Mucosa of stomach (tissue), 1 donor: ENCODE data around the gene LEP.
"Not testable (repeated sequence)": the region's sequence is repeated elsewhere in the genome, so short reads cannot be mapped to it uniquely, and the experiment has no call there.

Source experiments
- H3K27me3 ChIP-seq: one replicate; pipeline ENCODE4 v1.7.0; 2013; ENCODE audit warnings: mild to moderate bottlenecking, low read length; ENCODE audit not compliant: control insufficient read depth, insufficient read depth
- H3K36me3 ChIP-seq: one replicate; pipeline ENCODE4 v1.7.0; 2013; ENCODE audit warnings: low read length; ENCODE audit not compliant: control insufficient read depth, insufficient read depth
- H3K4me1 ChIP-seq: one replicate; pipeline ENCODE4 v1.7.0; 2013; ENCODE audit warnings: mild to moderate bottlenecking, low read length; ENCODE audit not compliant: control insufficient read depth, insufficient read depth
- H3K4me3 ChIP-seq: one replicate; pipeline ENCODE4 v1.7.0; 2013; ENCODE audit warnings: low read length
- H3K9ac ChIP-seq: one replicate; pipeline ENCODE4 v1.7.0; 2013; ENCODE audit warnings: mild to moderate bottlenecking, low read length, moderate library complexity
- H3K9me3 ChIP-seq: one replicate; pipeline ENCODE4 v1.7.0; 2013; ENCODE audit warnings: mild to moderate bottlenecking, low read length, moderate library complexity; ENCODE audit not compliant: control insufficient read depth
- donor health status: Pancreatic carcinoma.

LEP gene

DNA sequence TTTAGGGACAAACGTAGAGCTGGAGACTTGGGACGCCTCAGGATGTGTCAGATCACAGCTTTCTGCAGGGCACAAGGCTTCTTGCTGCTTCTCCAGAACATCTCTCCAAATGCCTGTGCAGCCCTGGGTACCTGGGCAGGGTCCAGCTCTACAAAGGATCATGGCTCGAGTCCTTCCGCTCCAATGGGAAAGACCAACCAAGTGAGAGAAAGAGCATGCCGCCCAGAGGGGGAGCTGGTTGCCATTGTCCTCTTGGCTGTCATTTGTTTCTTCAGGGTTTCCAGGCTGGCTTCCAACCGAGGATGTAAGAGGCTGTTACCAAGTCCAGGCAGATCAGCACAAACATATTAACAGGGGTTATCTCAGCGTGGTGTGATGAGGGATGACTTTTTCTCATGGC, 5.6 kb upstream of the LEP start:
- peaks cover 4% of the 10 kb centered on the region for H3K27me3 ChIP-seq
- no peak overlapping the region for H3K4me3 ChIP-seq
- H3K4me1 ChIP-seq: no peaks in the 10 kb centered on the region
- H3K9ac ChIP-seq: no peak overlapping the region
- no peaks in the 10 kb centered on the region for H3K9me3 ChIP-seq
- no peaks in the 10 kb centered on the region for H3K36me3 ChIP-seq

DNA sequence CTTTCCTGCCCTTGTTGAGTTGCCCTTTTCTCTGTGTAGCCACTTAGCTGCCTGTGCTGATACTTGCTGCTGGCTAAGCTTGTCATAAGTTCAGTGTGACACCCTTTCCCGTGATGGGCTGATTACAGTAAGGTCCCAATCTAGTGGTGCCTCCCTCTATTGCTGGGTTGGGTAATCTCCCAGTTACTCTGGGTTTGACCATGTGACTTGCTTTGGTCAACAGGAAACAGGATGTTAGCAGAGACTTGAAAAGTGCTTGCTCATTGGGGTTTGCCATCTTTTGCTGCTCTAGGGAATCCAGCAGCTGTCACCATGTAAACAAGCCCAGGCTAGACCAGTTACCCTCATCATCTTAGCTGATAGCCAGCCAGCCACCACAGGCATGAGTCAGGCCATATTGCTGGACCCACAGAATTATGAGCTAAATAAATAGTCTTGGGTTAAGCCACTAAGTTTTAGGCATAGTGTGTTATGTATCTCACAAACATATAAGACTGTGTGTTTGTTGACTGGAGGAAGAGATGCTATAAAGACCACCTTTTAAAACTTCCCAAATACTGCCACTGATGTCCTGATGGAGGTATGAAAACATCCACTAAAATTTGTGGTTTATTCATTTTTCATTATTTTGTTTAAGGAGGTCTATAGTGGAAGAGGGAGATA, 4.0 kb upstream of the LEP start:
- Histone ChIP-seq H3K36me3 (no peaks in the 10 kb centered on the region), H3K4me3 (no peak overlapping the region), H3K27me3 (peaks cover 18% of the 10 kb centered on the region), H3K9ac (no peak overlapping the region), H3K9me3 (no peaks in the 10 kb centered on the region), H3K4me1 (no peaks in the 10 kb centered on the region)

- not testable (repeated sequence) for H3K9ac ChIP-seq, H3K4me1 ChIP-seq, H3K4me3 ChIP-seq, H3K36me3 ChIP-seq, H3K9me3 ChIP-seq
- peaks cover 28% of the 10 kb centered on the region for H3K27me3 ChIP-seq
Measured at GRCh38 chr7:128239146-128239545, 1.9 kb upstream of the LEP start.

DNA sequence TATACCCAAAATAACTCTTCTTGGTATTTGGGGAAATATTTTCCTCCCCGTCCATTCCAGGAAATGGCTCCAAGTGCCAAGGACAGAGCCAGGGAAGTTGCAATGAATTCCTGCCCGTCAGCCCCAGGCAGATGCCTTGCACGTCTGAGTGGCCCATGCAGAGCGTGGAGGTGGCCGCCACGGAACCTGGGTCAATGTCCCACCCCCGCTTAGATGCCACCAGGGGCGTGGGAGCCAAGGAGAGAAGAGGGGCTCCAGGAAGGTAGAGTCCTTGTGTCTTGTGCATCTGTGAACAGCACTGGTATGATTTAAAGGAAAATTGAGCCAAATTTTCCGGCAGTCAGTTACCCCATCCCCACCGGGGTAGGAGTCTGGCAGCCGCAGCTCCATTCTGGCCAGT, 1.6 kb downstream of the LEP start:
- Histone ChIP-seq H3K9me3 (no peaks in the 10 kb centered on the region), H3K4me3 (no peak overlapping the region), H3K4me1 (no peaks in the 10 kb centered on the region), H3K9ac (no peak overlapping the region), H3K36me3 (no peaks in the 10 kb centered on the region), H3K27me3 (peaks cover 28% of the 10 kb centered on the region)

DNA sequence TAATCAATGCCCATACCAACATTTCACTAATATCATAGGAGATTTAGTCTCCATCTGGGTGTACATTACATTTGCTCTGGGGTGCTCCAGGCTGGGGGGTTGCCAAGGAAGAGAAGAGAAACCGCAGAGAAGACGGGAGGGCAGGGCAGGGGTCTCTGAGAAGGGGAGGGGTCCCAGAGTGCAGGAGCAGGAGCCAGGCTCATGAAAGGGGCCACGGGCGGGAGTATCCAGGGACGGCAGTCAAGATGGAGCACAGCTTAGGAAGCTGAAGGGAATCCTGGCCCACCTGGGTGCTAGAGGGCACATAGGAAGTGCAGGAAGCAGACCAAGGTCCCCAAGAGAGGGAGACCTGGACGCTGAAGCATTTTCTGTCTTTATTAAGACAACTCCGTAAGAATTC, 2.2 kb downstream of the LEP start:
- Histone ChIP-seq H3K9ac (no peak overlapping the region), H3K4me1 (no peaks in the 10 kb centered on the region), H3K27me3 (peaks cover 28% of the 10 kb centered on the region), H3K4me3 (no peak overlapping the region), H3K9me3 (no peaks in the 10 kb centered on the region), H3K36me3 (no peaks in the 10 kb centered on the region)

GRCh38 chr7:128244861-128245260, 3.8 kb downstream of the LEP start:
- no peak overlapping the region for H3K4me3 ChIP-seq
- H3K4me1 ChIP-seq: no peaks in the 10 kb centered on the region
- no peaks in the 10 kb centered on the region for H3K9me3 ChIP-seq
- H3K36me3 ChIP-seq: no peaks in the 10 kb centered on the region
- H3K27me3 ChIP-seq: peaks cover 28% of the 10 kb centered on the region
- no peak overlapping the region for H3K9ac ChIP-seq

DNA sequence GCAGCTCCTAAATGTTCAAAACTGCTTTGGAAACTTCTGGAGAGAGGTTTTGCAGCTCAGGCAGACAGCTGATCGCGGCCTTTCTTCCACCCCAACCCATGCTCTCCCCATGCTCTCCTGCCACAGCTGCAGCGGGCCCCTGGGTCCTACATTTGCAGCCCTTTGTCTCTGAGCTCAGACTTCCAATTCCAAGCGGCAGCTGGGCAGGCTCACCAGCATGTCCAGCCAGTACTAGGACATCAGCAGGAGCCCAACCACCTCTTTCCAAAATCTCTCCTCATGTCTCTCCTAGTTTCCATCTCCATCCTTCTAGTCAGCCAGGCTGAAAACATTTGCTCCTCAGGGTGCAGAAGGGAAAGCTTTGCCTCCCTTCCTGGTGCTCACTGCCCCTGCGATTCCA, 6.0 kb downstream of the LEP start:
- no peak overlapping the region for H3K4me3 ChIP-seq
- H3K27me3 ChIP-seq: peaks cover 9% of the 10 kb centered on the region
- no peaks in the 10 kb centered on the region for H3K36me3 ChIP-seq
- no peak overlapping the region for H3K9ac ChIP-seq
- no peaks in the 10 kb centered on the region for H3K4me1 ChIP-seq
- H3K9me3 ChIP-seq: no peaks in the 10 kb centered on the region

- no peaks in the 10 kb centered on the region for H3K4me1 ChIP-seq
- H3K4me3 ChIP-seq: no peak overlapping the region
- peaks cover 3% of the 10 kb centered on the region for H3K27me3 ChIP-seq
- no peaks in the 10 kb centered on the region for H3K9me3 ChIP-seq
- no peaks in the 10 kb centered on the region for H3K36me3 ChIP-seq
- H3K9ac ChIP-seq: no peak overlapping the region
Measured at GRCh38 chr7:128247640-128248194, 6.6 kb downstream of the LEP start.

DNA sequence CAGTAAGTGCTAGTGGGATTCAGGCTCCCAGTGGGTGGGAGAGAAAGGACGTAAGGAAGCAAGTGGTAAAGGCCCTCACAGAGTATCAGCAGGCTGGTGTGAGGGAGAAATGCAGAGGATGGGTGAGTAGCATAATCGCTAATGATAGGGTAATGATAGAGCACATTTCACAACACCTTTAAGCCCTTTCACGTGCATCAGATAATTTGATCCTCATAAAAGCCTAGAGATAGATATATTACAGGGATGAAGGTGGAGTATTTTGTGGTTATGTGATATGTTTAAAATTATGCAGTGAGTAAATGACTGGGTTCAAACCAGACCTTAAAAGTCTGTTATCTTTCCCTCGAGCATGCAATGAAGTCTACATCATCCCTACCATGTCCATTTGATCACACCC, 10.3 kb downstream of the LEP start:
- H3K4me1 ChIP-seq: no peaks in the 10 kb centered on the region
- no peaks in the 10 kb centered on the region for H3K36me3 ChIP-seq
- no peak overlapping the region for H3K4me3 ChIP-seq
- no peaks in the 10 kb centered on the region for H3K27me3 ChIP-seq
- H3K9ac ChIP-seq: no peak overlapping the region
- H3K9me3 ChIP-seq: no peaks in the 10 kb centered on the region

DNA sequence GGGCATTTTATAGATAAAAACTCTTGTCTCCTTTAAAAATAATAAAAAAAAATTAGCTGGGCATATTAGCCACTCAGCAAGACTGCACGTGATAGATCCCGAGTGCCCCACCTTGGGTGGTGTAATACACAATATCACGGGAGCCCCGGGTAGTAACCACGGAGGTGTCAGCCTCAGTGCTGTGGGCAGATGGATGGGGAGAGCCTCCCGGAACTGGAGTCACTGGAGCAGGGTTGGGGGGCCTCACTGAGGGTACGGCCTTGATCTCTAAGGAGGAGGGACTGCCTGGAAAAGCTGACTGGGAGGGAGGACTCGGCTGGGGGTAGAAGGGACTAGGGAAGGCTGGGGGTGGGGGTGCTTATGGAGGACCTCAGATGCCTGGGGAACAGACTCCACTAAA, 12.6 kb downstream of the LEP start:
- Histone ChIP-seq H3K9ac (no peak overlapping the region), H3K27me3 (no peaks in the 10 kb centered on the region), H3K9me3 (no peaks in the 10 kb centered on the region), H3K36me3 (no peaks in the 10 kb centered on the region), H3K4me1 (no peaks in the 10 kb centered on the region), H3K4me3 (no peak overlapping the region)

- no peak overlapping the region for H3K9ac ChIP-seq
- no peaks in the 10 kb centered on the region for H3K36me3 ChIP-seq
- H3K4me1 ChIP-seq: peaks cover 5% of the 10 kb centered on the region
- no peaks in the 10 kb centered on the region for H3K9me3 ChIP-seq
- H3K4me3 ChIP-seq: no peak overlapping the region
- no peaks in the 10 kb centered on the region for H3K27me3 ChIP-seq
Measured at GRCh38 chr7:128254470-128254869, 13.4 kb downstream of the LEP start.

- H3K9me3 ChIP-seq: no peaks in the 10 kb centered on the region
- no peaks in the 10 kb centered on the region for H3K36me3 ChIP-seq
- H3K4me1 ChIP-seq: peaks cover 13% of the 10 kb centered on the region
- H3K27me3 ChIP-seq: no peaks in the 10 kb centered on the region
- no peak overlapping the region for H3K4me3 ChIP-seq
- H3K9ac ChIP-seq: no peak overlapping the region
Measured at GRCh38 chr7:128255271-128255670, 14.2 kb downstream of the LEP start.

DNA sequence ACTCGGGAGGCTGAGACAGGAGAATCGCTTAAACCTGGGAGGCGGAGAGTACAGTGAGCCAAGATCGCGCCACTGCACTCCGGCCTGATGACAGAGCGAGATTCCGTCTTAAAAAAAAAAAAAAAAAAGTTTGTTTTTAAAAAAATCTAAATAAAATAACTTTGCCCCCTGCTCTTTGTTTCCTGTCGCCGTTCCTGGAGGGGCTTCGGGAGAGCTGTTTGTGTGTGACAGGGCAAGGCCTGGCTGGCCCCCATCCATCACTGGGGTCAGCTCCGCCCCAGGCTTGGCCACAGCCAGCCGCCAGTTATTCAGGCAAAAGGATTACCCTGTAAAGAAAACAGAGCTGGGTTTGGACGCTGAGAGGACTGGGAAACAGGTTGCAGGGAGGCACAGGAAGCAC, 16.4 kb downstream of the LEP start:
- Histone ChIP-seq H3K27me3 (no peaks in the 10 kb centered on the region), H3K36me3 (no peaks in the 10 kb centered on the region), H3K4me3 (no peak overlapping the region), H3K9me3 (no peaks in the 10 kb centered on the region), H3K4me1 (peaks cover 17% of the 10 kb centered on the region), H3K9ac (no peak overlapping the region)
